Stimulated activated CD4-positive, alpha-beta T cell treated with anti-CD3 and anti-CD28 coated beads, Interleukin-1b, Interleukin-23, amount 100 ng/mL, for 24 hours (primary cell): ENCODE results near the gene MDK.

Experiments
- DNase-seq, 4 experiments: peaks; one replicate each; pipeline ENCODE4 v3.0.0-alpha.2; 2020; ENCODE audit warnings: low read depth in 4 of 4, low spot score in 1 of 4

Gene MDK

DNA sequence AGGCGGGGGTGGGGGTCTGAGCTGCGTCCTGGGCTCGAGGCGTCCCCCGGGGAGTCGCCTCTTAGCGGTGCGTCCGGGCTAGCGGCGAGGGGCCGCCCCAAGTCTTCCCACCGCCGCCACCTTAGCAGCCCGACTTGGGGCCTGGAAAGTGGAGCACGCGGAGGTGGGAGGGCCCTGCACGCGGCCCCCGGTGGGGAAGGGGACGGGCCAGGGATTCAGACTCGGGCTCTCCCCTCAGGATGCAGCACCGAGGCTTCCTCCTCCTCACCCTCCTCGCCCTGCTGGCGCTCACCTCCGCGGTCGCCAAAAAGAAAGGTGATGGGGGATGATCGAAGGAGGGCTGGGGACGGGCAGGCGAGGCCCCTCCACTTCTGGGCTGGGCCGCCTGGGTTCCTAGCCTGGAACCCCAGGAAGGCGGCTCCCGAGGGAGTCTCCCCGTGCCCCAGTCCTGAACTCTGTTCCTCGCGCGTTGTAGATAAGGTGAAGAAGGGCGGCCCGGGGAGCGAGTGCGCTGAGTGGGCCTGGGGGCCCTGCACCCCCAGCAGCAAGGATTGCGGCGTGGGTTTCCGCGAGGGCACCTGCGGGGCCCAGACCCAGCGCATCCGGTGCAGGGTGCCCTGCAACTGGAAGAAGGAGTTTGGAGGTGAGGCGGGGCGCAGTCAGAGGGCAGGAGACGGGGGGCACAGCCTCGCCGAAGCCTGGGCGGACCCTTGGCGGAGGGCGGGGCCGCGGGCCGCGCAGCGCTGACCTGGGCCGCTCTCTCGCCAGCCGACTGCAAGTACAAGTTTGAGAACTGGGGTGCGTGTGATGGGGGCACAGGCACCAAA lies 563 bp downstream of the MDK start:
- no peak for DNase-seq

DNA sequence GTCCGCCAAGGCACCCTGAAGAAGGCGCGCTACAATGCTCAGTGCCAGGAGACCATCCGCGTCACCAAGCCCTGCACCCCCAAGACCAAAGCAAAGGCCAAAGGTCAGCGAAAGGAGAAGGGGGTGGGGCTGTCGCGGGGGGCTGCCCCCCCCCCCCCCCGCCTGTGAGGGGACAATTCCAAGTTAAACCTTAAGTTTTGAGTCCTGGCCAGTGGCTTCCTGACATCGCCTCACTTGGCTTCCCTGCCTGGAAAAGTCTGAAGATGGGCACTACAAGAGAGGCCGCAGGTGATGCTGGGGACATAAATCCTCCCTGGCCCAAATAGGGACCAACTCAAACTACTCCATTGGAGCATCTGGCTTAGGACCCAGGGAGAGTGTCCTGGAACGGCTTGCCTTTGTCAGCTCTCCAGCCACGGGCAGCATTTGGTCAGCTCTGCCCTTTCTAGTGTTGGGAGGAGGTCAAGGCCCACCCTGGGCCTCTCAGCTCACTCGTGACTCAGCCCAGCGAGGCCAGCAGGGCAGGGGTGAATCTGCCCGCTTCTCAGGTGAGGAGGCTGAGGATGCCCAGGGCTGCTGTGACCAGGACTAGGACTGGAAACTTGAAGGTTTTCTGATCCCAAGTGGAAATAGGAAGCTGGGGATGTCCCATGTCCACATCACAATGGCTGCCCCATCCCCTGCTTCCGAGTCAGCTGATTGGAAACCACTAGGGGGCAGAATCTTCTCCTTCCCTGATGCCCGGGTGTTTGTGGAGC lies 1.4 kb downstream of the MDK start:
- no peak for DNase-seq

DNA sequence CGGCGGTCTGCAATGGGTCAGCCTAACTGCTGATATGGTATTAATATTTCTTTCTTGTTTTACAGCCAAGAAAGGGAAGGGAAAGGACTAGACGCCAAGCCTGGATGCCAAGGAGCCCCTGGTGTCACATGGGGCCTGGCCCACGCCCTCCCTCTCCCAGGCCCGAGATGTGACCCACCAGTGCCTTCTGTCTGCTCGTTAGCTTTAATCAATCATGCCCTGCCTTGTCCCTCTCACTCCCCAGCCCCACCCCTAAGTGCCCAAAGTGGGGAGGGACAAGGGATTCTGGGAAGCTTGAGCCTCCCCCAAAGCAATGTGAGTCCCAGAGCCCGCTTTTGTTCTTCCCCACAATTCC lies 1.9 kb downstream of the MDK start:
- DNase-seq = no peak

DNA sequence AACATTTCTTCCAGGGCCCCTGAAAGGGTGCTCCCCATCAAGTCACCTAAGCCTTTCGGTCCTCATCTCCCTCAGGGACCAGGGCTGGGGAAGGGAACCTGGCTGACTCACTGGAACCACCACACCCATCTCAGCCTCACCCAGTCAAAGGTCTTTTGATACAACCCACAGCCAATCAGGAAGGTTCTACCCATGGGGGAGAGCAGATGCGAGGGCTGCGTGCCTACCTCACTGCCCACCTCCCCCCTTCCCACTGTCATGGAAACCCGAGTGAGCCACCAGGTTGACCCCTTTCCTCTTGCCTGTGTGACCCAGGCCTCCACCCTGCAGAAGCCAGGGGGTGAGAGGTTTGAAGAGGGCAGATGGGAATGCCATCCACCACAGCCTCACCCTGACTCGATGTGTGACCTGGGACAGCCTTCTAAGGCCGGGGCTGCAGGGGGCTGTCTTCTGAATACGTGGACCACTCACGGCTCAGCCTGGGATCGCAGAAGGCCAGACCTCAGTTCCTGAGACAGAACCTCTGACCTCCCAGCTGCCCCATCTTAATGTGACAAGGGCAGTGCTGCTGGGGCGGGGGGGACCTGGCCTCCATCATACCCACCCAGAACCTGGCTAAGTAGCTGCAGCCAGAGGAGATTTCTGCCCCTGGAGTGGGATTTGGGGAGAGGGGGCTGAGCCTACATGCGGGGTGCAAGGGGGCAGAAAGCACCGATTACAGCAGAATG lies 2.7 kb downstream of the MDK start:
- no peak for DNase-seq

DNA sequence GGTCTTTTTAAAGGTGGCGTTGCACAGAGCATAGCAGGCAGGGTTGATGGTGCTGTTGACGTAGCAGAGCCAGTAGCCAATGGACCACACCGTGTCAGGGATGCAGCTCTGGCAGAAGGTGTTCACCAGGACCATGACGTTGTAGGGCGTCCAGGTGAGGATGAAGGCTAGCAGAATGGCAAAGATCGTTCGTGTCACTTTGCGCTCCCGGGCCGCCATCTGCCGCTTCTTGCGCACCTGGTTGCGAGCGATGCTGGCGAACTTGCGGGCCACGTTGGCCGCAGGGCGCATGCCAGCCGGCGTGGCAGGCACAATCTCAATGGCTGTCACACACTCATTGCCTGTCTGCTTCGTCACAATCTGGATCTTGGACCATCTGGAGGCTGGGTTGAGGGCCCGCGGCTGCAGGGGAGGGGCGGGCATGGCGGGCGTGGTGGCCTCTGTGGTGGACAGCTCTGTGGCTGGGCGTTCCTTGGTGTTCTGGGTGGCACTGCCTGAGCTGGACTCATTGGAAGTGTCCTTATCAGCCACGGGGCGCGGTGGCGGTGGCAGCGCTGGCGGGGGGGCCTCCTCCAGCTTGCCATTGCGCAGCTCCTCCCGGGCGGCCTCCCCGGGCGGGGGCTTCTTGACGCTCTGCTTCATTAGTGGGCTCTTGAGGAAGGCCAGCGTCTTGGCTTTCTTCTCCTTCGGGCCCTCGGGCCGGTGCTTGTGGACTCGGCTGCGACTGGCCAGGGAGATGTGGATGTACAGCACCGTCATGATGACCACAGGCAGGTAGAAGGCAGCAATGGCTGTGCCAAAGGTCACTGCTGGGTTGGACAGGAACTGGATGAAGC lies 3.9 kb downstream of the MDK start:
- no peak for DNase-seq

DNA sequence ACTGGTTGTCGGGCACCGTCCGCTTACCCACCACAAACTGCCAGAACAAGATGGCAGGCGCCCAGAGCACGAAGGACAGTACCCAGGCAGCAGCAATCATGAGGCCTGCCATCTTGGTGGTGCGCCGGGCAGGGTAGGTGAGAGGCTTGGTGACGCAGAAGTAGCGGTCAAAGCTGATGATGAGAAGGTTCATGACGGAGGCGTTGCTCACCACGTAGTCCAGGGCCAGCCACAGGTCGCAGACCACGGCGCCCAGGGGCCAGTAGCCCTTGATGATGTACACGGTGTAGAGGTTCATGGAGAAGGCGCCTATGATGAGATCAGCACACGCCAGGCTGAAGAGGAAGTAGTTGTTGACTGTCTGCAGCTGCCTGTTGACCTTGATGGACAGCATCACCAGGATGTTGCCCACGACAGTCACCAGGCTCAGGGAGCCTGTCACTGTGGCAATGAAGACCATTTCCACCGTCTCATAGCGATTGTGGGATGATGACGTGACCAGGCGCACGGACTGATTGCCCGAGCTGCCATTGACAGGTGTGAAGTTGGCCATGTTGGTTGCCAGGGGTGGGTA lies 4.6 kb downstream of the MDK start:
- no peak for DNase-seq

DNA sequence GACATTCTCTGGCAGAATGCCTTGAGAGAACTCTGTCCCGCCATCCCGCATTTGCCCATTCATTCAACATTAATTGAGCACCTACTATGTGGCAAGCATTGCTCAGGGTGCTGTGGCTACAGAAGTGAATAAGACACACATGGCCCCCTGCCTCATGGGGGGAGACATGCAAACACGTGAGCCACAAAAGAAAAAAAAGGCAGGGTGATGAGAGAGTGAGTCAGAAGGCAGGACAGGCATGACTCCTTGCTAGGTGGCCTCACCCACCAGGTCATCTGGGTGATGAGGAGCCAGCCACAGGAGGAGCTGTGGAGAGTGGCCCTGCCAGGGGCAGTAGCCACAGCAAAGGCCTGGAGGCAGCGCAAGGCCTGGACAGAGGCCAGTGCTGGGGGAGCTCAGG lies 5.2 kb downstream of the MDK start:
- no peak for DNase-seq

DNA sequence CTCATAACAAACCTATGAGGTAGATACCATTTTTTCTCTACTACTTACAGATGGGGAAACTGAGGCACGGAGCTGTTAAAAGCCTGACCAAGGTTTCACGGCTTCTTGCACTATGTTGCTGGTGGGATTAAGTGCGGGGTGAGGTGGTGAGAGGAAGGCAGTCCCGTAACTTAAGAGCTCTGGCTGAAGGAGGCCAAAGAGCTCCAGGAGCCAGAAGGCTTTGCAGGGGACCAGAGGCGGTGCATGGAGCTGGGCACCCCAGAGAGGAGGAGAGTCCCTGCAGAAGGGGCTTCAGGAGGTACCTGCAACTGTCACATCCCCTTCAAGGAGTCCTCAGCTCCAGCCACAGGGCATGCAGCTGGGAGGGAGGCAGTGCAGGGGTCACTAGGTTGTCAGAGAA lies 6.0 kb downstream of the MDK start:
- DNase-seq = no peak

DNA sequence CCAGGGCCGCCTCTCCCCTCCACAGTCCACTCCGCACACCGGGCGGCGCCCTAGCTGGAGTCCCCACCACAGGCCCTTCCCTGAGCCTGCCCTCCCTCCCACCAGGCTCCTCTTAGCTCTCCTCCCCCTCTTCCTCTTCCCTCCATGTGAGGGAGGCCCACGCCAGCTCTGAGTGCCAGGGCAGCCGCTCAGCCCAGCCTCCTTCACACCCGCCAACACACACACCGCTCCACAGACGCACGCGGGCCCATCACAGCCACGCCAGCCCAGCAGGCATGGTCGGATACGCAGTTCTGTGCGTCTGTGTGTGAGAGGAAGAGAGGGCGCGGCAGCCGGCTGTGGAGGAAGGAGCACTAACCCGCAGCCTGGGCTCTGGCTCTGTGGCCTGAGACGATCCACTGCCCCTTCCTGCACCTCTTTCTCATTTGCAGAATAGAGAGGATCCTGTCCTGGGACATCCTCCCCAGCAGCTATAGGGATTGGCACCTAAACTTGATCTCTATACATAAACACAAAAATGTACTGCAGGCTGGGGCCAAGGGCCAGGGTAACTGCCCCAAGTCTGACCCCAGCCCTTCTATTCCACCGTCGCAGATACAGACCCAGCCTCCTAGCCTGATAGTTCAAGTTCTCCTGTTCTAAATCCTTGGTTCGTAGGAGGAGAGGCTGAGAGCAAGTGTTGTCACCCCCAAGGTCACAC lies 6.6 kb downstream of the MDK start:
- no peak for DNase-seq

DNA sequence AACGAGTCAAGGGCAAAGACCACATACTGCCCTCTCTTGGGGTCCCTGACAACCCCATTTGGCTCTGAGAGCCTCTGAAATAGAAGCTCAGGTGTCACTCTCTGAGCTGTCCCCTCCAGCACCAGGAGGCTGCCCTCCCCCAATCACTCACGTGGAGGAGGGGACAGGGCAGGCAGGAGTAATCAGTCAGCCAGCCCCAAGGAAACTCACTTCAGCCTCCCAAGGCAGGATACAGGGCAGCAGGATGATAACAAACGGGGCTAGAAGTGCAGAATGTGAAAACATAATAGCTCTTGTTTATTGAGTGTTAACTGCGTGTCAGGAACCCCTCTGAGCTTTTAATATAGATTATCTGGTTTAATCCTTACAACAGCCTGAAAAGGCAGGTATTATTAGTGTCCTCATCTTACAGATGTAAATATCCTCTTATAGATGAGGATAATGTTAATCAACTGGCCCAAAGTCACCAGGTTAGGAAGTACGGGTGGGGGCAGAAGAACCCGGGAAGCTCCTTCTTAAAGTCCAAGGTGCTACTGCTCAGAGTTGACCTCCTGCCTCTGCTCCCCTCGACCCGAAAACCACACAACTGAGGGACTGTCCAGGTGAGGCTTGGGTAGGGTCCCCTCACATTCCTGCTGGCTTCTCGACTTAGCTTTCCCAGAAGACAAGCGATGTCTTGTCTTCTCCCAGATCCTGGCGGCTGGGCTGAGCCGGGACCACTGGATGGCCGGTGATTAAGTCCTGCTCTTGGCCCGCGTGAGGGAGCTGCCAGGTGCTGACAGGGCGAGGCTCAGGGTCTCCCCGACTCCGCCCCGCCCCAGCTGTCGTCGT lies 7.4 kb downstream of the MDK start:
- no peak for DNase-seq

DNA sequence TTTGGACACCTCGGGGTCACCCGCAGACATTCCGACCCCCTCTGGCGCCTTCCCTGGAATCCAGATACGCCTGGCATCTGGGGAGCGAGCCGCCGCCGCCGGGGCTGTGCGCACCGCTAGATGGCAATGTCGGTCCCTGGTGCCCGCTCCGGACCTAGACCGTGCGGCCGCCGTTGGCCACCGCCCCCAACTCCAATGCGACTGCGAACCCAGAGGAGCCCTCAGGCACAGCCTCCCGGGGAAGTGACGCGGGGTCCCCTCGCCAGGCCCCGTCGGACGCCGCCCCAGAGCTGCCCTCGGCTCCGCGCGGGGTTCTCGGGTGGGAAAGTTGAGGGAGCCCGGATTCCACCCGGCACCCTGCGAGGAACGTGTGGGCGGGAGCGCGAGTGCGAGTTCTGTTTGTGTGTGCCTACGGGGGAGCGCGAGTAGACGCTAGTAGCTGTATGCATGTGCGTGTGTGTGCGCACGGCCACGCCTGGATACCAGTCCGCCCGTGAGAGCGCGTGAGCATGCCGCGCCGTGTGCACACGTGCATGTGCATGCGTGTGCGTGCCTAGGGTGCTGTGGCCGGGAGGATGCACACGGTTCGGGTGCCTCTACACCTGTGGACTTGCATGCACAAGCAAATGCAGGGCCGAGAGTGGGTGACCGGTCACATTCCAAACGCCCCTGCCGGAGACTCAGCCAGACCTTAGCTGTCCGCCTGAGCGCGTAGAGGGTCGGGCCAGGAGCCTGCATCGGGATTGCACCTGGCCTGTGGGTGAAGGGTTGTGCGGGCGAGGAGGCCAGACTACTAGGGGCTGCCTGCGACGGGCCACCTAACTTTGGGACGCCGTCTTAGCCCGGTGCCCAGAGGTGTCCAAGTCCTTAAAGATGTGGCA lies 8.2 kb downstream of the MDK start:
- peak in 3 of 4 experiments; percentile 34 to 46 (median 36) for DNase-seq

DNA sequence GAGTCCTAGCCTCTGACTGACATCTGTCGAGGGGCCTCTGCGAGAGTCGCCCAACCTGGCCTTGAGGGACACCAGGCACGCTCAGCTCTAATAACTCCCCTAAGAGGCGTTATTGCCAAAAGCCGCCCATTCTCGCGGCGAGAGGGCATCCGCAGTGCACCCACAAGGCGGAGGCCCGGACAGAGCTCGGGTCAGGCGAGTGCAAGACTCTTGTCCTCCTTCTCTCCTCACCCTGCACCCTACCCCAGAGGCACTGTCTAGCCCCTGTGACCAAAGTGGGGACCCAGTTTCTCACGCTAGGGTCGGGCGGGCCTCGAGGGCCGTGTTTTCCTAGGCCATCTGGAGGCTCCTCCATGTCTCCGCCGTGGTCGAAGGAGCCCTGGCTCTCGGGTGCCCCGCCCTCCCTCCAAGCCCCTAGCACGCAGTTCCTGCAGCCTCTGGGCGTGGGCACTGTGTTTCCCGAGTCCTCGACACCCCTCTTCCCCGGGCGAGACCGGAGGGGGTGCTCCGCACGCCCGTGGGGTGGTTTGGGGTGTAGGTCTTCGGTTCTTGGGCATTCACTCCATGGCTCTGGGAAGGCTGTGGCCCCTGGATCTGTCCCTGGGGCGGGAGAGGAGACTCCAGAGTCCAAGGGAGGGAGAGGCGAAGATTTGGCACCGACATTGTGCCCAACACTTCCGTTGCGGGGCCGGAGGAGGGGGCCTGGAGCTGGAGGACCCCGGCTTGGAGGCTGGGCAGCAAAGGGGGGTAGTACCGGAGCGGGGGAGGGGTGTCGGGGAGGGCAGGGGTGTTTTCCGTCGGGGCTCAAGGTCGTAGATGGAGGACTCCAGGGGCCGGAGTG lies 9.1 kb downstream of the MDK start:
- DNase-seq = no peak

DNA sequence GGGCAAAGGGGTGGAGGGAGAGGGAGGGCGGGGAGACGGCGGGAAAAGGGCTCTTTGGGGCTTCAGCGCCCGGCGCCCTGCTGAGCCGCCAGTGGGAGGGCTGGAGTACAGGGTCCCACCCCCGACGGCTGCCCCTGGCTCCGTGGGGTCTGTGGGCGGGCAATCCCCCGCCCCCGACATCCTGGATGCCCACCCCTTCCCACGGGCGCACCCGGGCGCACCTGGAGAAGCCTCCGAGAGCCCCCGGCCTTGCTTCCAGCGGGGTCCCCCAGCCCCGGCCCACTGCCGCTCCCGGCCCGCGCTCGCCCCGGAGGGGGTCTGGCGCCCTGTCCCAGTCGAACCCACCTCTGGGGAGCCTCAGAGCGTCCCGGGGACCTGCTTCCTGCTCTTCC lies 9.7 kb downstream of the MDK start:
- DNase-seq = no peak

DNA sequence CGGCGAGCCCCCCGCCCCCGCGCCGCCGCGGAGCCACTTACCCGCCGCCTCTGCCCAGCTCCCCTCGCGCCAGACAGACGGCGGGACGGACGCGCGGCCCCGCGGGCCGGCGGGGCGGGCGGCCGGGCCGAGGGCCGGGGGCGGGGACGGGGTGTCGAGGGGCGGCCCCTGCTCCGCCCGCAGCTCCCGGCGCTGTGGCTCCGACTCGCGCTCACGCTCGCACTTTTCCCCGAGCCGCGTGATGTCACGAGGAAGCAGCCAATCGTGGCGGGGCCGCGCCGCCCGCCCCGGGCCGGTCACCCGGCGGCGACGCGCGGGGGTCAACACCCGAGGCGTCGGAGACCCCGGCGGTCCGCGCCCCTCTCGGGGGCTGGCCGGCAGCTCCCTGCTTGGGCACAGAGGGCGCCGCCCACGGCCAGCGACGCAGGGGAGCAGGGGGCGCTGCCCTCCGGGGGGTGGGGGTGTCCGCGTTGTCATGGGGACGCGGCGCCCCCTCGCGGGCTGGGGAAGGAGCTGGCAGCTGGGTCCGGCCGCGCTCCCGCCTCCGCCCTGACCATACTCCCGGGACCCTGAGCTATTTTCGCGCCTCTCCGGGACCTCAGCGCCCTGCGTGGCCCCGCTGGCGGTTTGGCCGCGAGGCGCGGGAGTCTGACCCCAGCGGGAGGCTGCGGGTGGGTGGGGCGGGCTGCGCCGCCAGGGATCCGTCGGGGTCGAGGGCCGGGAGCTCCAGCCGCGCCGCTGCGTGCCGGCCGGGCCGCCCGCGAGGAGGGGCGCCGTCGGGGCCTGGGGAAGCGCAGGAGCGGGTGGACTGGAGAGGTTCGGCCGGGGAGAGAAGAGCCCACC lies 10.3 kb downstream of the MDK start, which contains the start of gene CHRM4:
CHRM4 (minus strand) TSS at position 199 of the 843 bp plus-strand sequence. CDS start 5,219 bp downstream, outside the sequence.
- no peak for DNase-seq

DNA sequence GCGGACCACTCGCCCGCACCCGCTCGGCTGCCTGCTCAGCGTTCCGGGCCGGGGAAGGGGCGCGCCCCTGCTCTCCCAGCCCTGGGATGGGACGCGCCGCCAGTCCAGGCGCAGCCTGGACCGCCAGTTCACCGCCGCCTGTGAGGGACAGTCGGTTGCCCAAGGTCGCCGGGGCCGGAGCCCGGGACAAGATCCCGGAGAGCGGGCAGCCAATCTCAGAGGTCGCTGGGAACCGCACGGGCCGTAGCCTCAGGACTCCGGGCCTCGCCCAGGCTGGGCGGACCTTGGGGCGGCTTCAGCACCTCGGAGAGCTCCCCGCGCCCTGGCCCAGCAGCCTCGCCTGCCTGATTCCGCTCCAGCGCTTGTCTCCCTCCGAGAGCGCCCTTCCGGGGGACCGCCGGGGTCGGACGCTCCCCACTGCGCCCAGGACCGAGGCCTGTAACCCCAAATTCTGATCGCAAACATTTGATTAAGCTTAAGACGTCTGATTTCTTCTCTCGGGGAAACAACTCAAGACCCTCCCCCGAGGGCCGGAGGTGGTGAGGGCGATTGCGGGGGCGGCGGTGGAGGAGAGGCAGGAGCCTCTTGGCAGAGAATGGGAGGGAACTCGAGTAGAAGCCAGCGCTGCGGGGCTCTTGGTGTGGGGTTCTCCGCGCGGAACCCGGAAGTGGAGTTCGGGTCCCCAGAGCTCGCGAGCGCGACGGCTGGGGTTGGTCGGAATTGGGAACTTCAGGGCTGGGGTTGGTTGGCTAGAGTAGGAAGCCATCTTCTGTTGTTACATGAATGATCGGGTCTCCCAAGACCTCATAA lies 11.2 kb downstream of the MDK start:
- peak in 3 of 4 experiments; percentile 58 to 66 (median 61) for DNase-seq

DNA sequence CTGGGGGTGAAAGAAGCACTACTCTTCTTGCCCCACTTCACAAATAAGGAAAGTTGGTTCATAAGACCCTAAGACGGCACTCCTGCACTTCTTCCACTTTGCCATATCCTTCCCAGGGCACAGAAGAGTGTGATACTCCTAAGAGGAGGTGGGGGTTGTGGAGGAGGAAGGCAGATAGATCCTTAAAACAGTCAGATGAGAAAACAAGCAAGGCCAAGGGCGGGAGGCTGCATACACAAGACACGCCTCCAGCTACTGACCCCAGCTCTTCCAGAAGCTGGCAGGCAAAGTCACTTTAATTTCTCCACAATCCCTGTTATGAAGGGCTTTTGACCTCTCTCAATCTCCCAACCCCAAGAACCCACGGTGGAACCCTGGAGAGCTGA lies 11.8 kb downstream of the MDK start:
- DNase-seq = no peak
